Subcutaneous adipose tissue (tissue), 4 donors: Measurements from ENCODE around the gene ABCC3. TPM values are rescaled to one million over a fixed set of nuclear protein-coding genes. Genes with fewer than 3 reads are reported as not detected.

Experiments
- total RNA-seq, 4 donors: library from RNA; depleted of rRNA; stranded (reverse); fragments of >200 nt; gene quantifications; one replicate each; pipeline ENCODE4 v1.1.0, GENCODE V29; 2016
- TF ChIP-seq, protein P1 (sequence below): fragments of 450-650 bp; IDR thresholded peaks from one replicate; pipeline ENCODE4 v1.5.1; 2016; ENCODE audit warnings: low read depth, mild to moderate bottlenecking, control low read depth, antibody characterized with exemption, moderate library complexity

ABCC3 gene
- total RNA-seq, 4 donors from 2014 or later: 12.2 to 23.1 (median 15.5) TPM

DNA sequence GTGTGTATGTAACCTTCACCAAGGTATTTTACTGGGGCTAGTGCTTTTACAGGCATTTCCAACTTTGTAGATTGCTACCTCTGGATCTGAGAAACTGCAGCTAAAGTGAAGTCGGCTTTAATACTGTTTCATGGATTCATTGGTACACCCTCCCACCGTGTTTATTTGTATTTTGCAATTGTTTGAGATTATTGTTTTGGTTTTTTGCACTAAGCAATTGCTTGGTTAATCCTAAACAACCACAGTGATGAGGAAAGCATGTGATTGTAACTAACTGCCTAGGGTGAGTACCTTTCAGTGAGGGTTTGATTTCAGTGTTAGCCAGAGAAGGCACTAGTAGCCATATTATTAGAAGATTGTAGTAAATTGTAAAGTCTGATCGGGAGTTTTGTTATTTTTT is 88.1 kb downstream of the ABCC3 start:
- TF ChIP-seq, protein P1, sequence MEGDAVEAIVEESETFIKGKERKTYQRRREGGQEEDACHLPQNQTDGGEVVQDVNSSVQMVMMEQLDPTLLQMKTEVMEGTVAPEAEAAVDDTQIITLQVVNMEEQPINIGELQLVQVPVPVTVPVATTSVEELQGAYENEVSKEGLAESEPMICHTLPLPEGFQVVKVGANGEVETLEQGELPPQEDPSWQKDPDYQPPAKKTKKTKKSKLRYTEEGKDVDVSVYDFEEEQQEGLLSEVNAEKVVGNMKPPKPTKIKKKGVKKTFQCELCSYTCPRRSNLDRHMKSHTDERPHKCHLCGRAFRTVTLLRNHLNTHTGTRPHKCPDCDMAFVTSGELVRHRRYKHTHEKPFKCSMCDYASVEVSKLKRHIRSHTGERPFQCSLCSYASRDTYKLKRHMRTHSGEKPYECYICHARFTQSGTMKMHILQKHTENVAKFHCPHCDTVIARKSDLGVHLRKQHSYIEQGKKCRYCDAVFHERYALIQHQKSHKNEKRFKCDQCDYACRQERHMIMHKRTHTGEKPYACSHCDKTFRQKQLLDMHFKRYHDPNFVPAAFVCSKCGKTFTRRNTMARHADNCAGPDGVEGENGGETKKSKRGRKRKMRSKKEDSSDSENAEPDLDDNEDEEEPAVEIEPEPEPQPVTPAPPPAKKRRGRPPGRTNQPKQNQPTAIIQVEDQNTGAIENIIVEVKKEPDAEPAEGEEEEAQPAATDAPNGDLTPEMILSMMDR: no peak

DNA sequence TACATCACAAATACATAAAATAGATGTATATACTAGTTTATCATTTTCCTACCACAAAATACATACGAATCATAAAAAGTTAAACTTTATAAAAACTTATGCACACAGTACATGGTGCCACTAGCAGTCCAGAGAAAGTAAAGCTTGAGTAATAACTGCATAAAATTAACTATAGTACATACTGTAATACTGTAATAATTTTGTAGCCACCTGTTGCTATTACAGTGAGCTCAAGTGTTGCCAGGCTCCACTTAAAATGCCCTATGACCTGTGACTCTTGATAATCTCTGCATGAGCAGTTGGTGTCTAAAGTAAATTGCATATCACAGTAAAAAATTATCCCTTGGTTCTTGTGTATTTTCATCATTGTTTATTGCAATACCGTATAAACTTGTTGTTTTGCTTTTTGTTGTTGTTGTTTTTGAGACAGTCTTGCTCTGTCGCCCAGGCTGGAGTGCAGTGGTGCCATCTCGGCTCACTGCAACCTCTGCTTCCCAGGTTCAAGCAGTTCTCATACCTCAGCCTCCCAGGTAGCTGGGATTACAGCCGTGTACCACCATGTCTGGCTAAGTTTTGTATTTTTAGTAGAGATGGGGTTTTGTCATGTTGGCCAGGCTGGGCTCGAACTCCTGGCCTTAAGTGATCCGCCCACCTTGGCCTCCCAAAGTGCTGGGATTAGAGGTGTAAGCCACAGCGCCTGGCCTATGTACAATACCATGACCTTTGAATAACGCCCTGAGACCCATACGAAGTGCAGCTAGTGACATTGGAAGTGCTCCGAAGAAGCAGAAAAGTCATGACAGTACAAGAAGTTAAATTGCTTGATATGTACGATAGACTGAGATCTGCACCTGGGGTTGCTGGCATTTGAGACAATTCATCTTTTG is 91.3 kb downstream of the ABCC3 start:
- TF ChIP-seq, protein P1: no peak

DNA sequence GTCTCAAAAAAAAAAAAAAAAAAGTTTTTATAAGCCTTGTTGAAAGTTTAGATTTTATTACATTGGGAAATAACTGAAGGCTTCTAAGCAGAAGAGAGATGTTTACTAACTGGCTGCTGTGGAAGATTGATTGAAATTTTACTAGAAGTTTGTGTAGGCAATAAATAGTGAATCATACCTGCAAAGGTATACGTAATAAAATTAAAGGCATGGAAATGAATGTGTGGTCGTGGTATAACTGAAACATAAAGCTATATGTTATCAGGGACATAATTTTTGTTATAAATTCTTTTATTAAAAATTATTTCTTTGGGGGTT is 93.4 kb downstream of the ABCC3 start:
- TF ChIP-seq, protein P1: no peak

DNA sequence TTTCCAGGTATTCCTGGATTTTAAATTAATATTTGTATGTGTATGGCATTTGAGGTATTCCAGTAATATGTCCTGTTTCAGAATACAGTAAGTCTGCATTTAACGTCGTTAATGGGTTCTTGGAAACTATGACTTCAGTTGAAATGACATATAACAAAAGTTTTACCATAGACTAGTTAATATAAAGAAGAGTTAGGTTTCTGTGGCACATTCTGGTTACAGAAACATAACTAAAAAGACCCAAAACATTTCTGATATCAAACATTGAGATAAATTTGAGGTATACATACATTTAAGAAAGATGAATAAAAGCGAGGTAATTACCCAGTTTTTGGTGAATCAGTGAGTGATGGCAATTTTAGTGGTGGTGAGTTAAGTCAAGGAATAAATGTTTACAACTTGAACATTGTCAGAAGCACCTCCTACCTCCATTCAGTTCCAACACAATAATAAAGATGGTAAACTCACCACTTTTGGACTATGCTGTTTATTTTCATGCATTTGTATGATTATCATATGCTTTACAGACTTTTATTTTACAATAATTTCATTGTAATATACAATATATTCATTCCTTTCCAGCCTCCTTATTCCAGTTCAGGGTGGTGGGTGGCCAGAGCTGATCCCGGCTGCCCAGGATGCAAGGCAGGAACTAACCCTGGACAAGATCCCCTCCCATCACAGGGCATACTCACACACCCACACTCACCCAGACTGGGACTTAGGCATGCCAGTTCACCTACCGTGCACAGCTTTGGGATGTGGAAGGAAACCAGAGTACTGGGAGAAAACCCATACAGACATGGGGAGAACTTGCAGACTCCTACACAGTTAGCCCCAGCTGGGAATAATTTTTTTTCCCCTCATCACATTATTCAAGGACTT is 94.4 kb downstream of the ABCC3 start:
- TF ChIP-seq, protein P1: no peak

DNA sequence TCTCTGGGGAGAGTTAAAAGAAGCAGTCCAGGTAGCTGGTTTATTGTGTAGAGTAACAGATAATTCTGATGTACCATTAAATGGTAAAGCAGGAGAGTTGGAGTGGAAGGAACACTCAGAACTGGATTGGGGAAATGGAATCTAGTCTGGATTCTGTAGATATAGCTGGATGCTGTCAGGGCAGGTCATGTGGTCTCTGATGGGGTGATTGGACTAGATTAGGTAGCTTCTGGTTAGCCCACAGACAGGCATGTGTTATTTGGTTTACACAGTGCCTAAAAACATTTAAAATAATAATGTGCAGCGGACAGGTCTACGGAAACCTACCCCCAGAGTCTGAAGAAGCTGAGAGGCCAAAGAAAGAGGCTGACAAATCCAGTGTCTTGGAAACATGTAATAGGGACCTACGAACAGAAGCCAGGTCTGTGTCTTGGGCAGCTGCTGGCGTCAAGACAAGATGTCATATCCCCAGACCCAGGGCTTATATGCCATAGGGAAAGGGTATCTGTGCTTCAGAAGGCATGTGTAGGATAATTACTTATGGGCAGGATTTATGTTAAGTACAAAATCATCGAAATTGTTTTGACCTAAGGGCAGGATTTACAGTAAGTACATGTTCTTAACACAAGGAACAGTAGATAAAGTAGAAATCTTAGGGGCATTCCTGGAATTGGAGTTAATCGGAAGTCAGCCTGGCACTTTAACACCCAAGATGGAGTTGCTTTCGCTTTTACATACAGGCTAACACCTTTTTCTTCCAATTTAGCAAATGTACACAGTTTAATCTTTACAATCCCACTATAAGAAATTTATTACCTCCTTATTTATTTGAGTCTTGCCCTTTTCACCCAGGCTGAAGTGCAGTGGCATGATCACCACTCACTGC is 97.1 kb downstream of the ABCC3 start:
- TF ChIP-seq, protein P1: no peak

DNA sequence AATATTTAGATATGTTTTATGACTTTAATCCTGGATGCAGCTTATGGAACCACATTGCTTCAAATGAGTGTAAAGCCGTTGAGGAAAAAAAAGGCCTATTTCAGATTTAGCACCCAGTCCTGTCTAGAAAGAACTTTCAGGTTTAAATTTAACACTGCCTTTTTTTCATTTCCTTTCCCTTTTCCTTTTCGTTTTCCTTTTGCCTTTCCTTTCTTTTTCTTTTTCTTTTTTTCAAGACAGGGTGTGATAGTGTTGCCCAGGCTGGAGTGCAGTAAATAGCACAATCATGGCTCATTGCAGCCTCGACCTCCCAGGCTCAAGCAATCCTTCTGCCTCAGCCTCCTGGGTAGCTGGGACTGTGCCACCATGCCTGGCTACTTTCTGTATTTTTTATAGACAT is 100.6 kb downstream of the ABCC3 start:
- TF ChIP-seq, protein P1: no peak
